AG04449 (cell line): ENCODE results near the gene ATP8B1.

Experiments
- CTCF ChIA-PET: fragments of 350-600 bp; formaldehyde crosslinking; extraction: SDS; loops from one replicate; lab custom pipeline; 2021; ENCODE audit warnings: antibody characterized with exemption; lab: Yijun Ruan, JAX
- POLR2A ChIA-PET: fragments of 400-600, 350-600 bp; formaldehyde crosslinking; extraction: SDS; loops from one replicate; lab custom pipeline; 2020; ENCODE audit warnings: antibody characterized with exemption, inconsistent platforms; lab: Yijun Ruan, JAX
- DNase-seq: peaks from one replicate; pipeline ENCODE4 v3.0.0-alpha.2; 2010; ENCODE audit warnings: low read depth, low spot score
- H3K4me3 ChIP-seq: 2 replicates; pipeline ENCODE4 v1.5.1; 2011; ENCODE audit warnings: low read depth, mild to moderate bottlenecking, control low read depth, low read length
- CTCF ChIP-seq: IDR thresholded peaks from one replicate; pipeline ENCODE4 v1.5.1; 2011; ENCODE audit warnings: mild to moderate bottlenecking, moderate library complexity, low read length, control low read depth, inconsistent platforms; ENCODE audit not compliant: insufficient read depth; ENCODE audit errors: missing control alignments

Gene ATP8B1

GRCh38 chr18:57780706-57781347 is 22.3 kb downstream of the ATP8B1 start:
- POLR2A ChIA-PET = interaction anchor here (0.7 to 2.1 kb wide), 3 partner anchors 13 to 26 kb away, joined by 6 to 9 read pairs (median 6); partner anchors contain the start of gene ATP8B1
- peak; percentile 66 for DNase-seq
- no peak overlapping the region; the same call in 1 of the 2 replicates for H3K4me3 ChIP-seq
- CTCF ChIA-PET = interaction anchor here (0.8 to 1.7 kb wide), 7 partner anchors 11 to 151 kb away, joined by 3 to 6 read pairs (median 4); no protein-coding TSS in a partner anchor
- TF ChIP-seq CTCF = no peak

- TF ChIP-seq CTCF = no peak
- POLR2A ChIA-PET = interaction anchor here (0.6 to 2.1 kb wide), 4 partner anchors 8 to 27 kb away, joined by 3 to 9 read pairs (median 6); partner anchors contain the start of gene ATP8B1
- DNase-seq = no peak
- CTCF ChIA-PET = interaction anchor here (0.9 to 1.7 kb wide), 4 partner anchors 11 to 150 kb away, joined by 3 to 6 read pairs (median 4); no protein-coding TSS in a partner anchor
- H3K4me3 ChIP-seq = no peak overlapping the region
These were observed 22.8 kb downstream of the ATP8B1 start for GRCh38 chr18:57780318-57780705.

GRCh38 chr18:57776767-57777166 is 26.3 kb downstream of the ATP8B1 start:
- no peak for DNase-seq

GRCh38 chr18:57776354-57776753 is 26.8 kb downstream of the ATP8B1 start:
- CTCF ChIA-PET = interaction anchor here (1.2 kb wide), 1 partner anchor 16 kb away, joined by 3 read pairs; no protein-coding TSS in a partner anchor
- TF ChIP-seq CTCF = no peak
- no peak overlapping the region for H3K4me3 ChIP-seq
- POLR2A ChIA-PET = interaction anchor here (0.5 kb wide), 1 partner anchor 72 kb away, joined by 4 read pairs; no protein-coding TSS in a partner anchor
- no peak for DNase-seq

More at GRCh38 chr18:57776767-57777166, 26.3 kb downstream of the ATP8B1 start:
- POLR2A ChIA-PET = interaction anchor here (0.5 kb wide), 1 partner anchor 72 kb away, joined by 4 read pairs; no protein-coding TSS in a partner anchor
- CTCF ChIA-PET = interaction anchor here (1.2 kb wide), 1 partner anchor 16 kb away, joined by 3 read pairs; no protein-coding TSS in a partner anchor
- H3K4me3 ChIP-seq = no peak overlapping the region
- no peak for TF ChIP-seq CTCF

GRCh38 chr18:57775937-57776336 is 27.2 kb downstream of the ATP8B1 start:
- CTCF ChIA-PET = no interaction called here
- POLR2A ChIA-PET = interaction anchor here (0.6 kb wide), 1 partner anchor 57 kb away, joined by 4 read pairs; no protein-coding TSS in a partner anchor
- TF ChIP-seq CTCF = no peak
- no peak for DNase-seq
- no peak overlapping the region for H3K4me3 ChIP-seq

- ChIA-PET CTCF (interaction anchor here (0.6 to 1.5 kb wide), 3 partner anchors 15 to 24 kb away, joined by 3 to 6 read pairs (median 3); no protein-coding TSS in a partner anchor), POLR2A (no interaction called here)
- DNase-seq = no peak
- H3K4me3 ChIP-seq = no peak overlapping the region
- no peak for TF ChIP-seq CTCF
These were observed 30.7 kb downstream of the ATP8B1 start for GRCh38 chr18:57772387-57772799.
